Mammary epithelial cell (primary cell): ENCODE results near the gene RAB23.

Experiments used
- CTCF ChIP-seq, 2 donors: IDR thresholded peaks in 1 of 2; conservative IDR thresholded peaks in 1 of 2; 2 replicates each; pipeline ENCODE4 v1.5.1; 2011 to 2012; ENCODE audit warnings: inconsistent platforms in 2 of 2, low read length in 2 of 2, mild to moderate bottlenecking in 2 of 2, control low read depth in 1 of 2, low read depth in 1 of 2; ENCODE audit not compliant: insufficient read depth in 1 of 2; ENCODE audit errors: extremely low read depth in 1 of 2
- EZH2 ChIP-seq: IDR thresholded peaks from 2 replicates; pipeline ENCODE4 v1.6.1; 2012; ENCODE audit warnings: low read length, inconsistent platforms, borderline replicate concordance

- TF ChIP-seq CTCF (conservative IDR thresholded peaks at IDR 0.05 in 1 of 2, IDR thresholded peaks at IDR 0.05 in 1 of 2; ENCODE audit: extremely low read depth in 1 of 2, insufficient read depth in 1 of 2, low read depth in 1 of 2, low read length in 2 of 2) (no peak), EZH2 (no peak)
Observed at GRCh38 chr6:57217270-57217669, 4.8 kb downstream of the RAB23 start.
